ENCODE results near the gene CCNDBP1.

GRCh38 chr15:43212299-43212698 lies 27.1 kb downstream of the CCNDBP1 start:
- TF ChIP-seq CTCF (IDR thresholded peaks at IDR 0.05) = no peak
- TF ChIP-seq POLR2A (IDR thresholded peaks at IDR 0.05) = no peak

All from heart left ventricle (tissue), 13 donors.